Measurements from ENCODE around the gene CHORDC1. TPM values are rescaled to one million over a fixed set of nuclear protein-coding genes. Genes with fewer than 3 reads are reported as not detected.

Gene CHORDC1
- total and polyA plus RNA-seq, 10 of the 15 experiments (the other 5 are each of a cell fraction or from before 2014, with no cell fraction given): 32.6 to 108 (median 54.3) TPM

DNA sequence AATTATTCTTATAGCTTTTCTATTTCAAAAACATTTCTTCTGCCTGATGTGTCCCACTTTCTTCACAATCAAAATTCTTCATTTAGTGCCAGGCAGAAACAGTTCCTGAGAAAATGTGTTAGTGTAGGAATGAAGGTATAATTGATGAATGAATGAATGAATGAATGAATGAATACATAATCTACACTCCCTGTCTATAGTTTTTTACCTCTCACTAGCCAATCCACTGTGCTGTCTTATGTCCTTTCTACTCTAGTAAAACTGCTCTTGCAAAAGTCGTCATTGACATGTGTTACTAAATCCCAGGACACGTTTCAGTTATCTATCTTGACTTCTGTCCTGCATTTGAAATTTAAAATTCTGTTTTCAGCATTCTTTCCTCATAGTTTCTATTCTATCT lies 42.9 kb downstream of the CHORDC1 start:
- intact Hi-C loops (cut with micrococcal nuclease; ENCODE audit: unreplicated experiment): no loop called here
- ATAC-seq (no peak), FAIRE-seq (no peak), DNase-seq (ENCODE audit: low read depth, low spot score) (no peak)
- no peaks in the 10 kb centered on the region for H3K79me2 ChIP-seq (ENCODE audit: control insufficient read depth, insufficient read depth, low read length)
- TF ChIP-seq NBN (IDR thresholded peaks at IDR 0.05) (no peak), ZNF24 (IDR thresholded peaks at IDR 0.05) (peak; percentile 51; the same call in 1 of the 2 replicates), SMARCA5 (IDR thresholded peaks at IDR 0.05) (no peak)
- TF ChIP-seq, protein P1, sequence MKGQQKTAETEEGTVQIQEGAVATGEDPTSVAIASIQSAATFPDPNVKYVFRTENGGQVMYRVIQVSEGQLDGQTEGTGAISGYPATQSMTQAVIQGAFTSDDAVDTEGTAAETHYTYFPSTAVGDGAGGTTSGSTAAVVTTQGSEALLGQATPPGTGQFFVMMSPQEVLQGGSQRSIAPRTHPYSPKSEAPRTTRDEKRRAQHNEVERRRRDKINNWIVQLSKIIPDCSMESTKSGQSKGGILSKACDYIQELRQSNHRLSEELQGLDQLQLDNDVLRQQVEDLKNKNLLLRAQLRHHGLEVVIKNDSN (IDR thresholded peaks at IDR 0.05; ENCODE audit: borderline replicate concordance, extremely low read length, insufficient read depth, low read depth, low read length): no peak
- BruUV-seq (replicated peaks): no TSS peak
- H4K20me1 ChIP-seq (ENCODE audit: control insufficient read depth, insufficient read depth): no peaks in the 10 kb centered on the region
- POLR2A ChIA-PET: no interaction called here
- no peaks in the 10 kb centered on the region for H3K4me1 ChIP-seq (ENCODE audit: control insufficient read depth, insufficient read depth, low read length)
- H3K27ac ChIP-seq (ENCODE audit: control insufficient read depth, insufficient read depth): no peak overlapping the region
- in situ Hi-C loops (cut with MboI): no loop called here
- CTCF ChIA-PET: no interaction called here
- H3K4me2 ChIP-seq (ENCODE audit: control insufficient read depth, insufficient read depth): no peak overlapping the region
- no peak overlapping the region for H2AFZ ChIP-seq (ENCODE audit: control insufficient read depth, low read depth, low read length)
- no peak overlapping the region for H3K9ac ChIP-seq (ENCODE audit: control insufficient read depth, insufficient read depth, low read length)
- RAD21 ChIA-PET (ENCODE audit: unreplicated experiment): no interaction called here
- SMC1A ChIA-PET (ENCODE audit: uncharacterized antibody, unreplicated experiment): interaction anchor here (0.7 to 1.3 kb wide), 2 partner anchors 8 to 10 kb away, joined by 3 read pairs; no protein-coding TSS in a partner anchor
- WGBS (ENCODE audit: insufficient coverage, insufficient replicate concordance, low lambda C conversion rate, missing lambda C conversion rate): 39% methylated on average over 2 of the region's 2 CpGs
- no peaks in the 10 kb centered on the region for H3K36me3 ChIP-seq (ENCODE audit: control insufficient read depth in 2 of 2, insufficient read depth in 2 of 2, low read length in 1 of 2)
- no peaks in the 10 kb centered on the region for H3K27me3 ChIP-seq (replicated peaks in 1 of 2; ENCODE audit: control insufficient read depth in 2 of 2, insufficient read depth in 2 of 2, low read length in 1 of 2)
- no peaks in the 10 kb centered on the region for H3K9me3 ChIP-seq (replicated peaks; ENCODE audit: control insufficient read depth, insufficient read depth, low read length)
- no peak overlapping the region for H3K4me3 ChIP-seq

DNA sequence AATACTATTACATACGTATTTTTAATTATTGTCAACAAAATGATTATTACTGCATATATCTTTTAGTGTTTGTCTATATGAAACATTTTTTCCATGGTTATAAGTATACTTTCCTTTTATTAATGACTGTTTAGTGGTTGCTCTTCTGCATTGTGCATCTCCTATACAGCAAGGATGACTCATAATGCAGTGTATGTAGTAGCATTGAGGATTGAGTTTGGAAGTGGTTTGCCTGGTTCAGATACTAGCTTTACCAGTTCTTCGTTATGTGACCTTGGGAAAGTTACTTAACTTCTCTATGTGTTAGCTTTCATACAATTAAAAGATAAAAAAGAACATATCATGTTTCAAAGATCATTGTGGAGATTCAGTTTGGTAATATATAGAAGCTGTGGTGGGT lies 44.1 kb downstream of the CHORDC1 start:
- FAIRE-seq: no peak
- no peak overlapping the region for H3K27ac ChIP-seq (ENCODE audit: control insufficient read depth, insufficient read depth)
- H3K4me1 ChIP-seq (ENCODE audit: control insufficient read depth, insufficient read depth, low read length): no peaks in the 10 kb centered on the region
- H3K9ac ChIP-seq (ENCODE audit: control insufficient read depth, insufficient read depth, low read length): no peak overlapping the region
- H3K4me3 ChIP-seq: no peak overlapping the region
- no peak for TF ChIP-seq TARDBP (IDR thresholded peaks at IDR 0.05; ENCODE audit: borderline replicate concordance)
- TF ChIP-seq ZNF384 (IDR thresholded peaks at IDR 0.05; ENCODE audit: borderline replicate concordance, low read depth, low read length): no peak
- TF ChIP-seq WRNIP1 (IDR thresholded peaks at IDR 0.05; ENCODE audit: borderline replicate concordance, low read depth, low read length): no peak
- TF ChIP-seq NFYA (IDR thresholded peaks at IDR 0.05; ENCODE audit: borderline replicate concordance, low read depth, low read length): no peak
- TF ChIP-seq MYB (IDR thresholded peaks at IDR 0.05; ENCODE audit: borderline replicate concordance, low read depth, low read length): no peak
- no peak overlapping the region for H3K4me2 ChIP-seq (ENCODE audit: control insufficient read depth, insufficient read depth)
- H2AFZ ChIP-seq (ENCODE audit: control insufficient read depth, low read depth, low read length): no peak overlapping the region
- ChIA-PET SMC1A (ENCODE audit: uncharacterized antibody, unreplicated experiment) (no interaction called here), POLR2A (no interaction called here), RAD21 (ENCODE audit: unreplicated experiment) (no interaction called here), CTCF (no interaction called here)
- no peaks in the 10 kb centered on the region for H4K20me1 ChIP-seq (ENCODE audit: control insufficient read depth, insufficient read depth)
- no peaks in the 10 kb centered on the region for H3K36me3 ChIP-seq (ENCODE audit: control insufficient read depth in 2 of 2, insufficient read depth in 2 of 2, low read length in 1 of 2)
- no peaks in the 10 kb centered on the region for H3K27me3 ChIP-seq (replicated peaks in 1 of 2; ENCODE audit: control insufficient read depth in 2 of 2, insufficient read depth in 2 of 2, low read length in 1 of 2)
- in situ Hi-C loops (cut with MboI): no loop called here
- no peaks in the 10 kb centered on the region for H3K79me2 ChIP-seq (ENCODE audit: control insufficient read depth, insufficient read depth, low read length)
- intact Hi-C loops (cut with micrococcal nuclease; ENCODE audit: unreplicated experiment): no loop called here
- no peak for DNase-seq (ENCODE audit: low read depth, low spot score)
- no TSS peak for BruUV-seq (replicated peaks)
- H3K9me3 ChIP-seq (replicated peaks; ENCODE audit: control insufficient read depth, insufficient read depth, low read length): no peaks in the 10 kb centered on the region
- WGBS (ENCODE audit: insufficient coverage, insufficient replicate concordance, low lambda C conversion rate, missing lambda C conversion rate): 23% methylated on average over 2 of the region's 2 CpGs
- no peak for ATAC-seq

All from GM12878 (cell line).